Dermis lymphatic vessel endothelial cell (primary cell): ENCODE results near the gene OR8H1. TPM values are rescaled to one million over a fixed set of nuclear protein-coding genes. Genes with fewer than 3 reads are reported as not detected.

Experiments
- total RNA-seq: library from RNA; depleted of rRNA; stranded (reverse); fragments of >200 nt; gene quantifications from 2 replicates; pipeline ENCODE4 v1.2.1, GENCODE V29; 2014

OR8H1 gene, protein sequence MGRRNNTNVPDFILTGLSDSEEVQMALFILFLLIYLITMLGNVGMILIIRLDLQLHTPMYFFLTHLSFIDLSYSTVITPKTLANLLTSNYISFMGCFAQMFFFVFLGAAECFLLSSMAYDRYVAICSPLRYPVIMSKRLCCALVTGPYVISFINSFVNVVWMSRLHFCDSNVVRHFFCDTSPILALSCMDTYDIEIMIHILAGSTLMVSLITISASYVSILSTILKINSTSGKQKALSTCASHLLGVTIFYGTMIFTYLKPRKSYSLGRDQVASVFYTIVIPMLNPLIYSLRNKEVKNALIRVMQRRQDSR
- not detected in 2 replicates for total RNA-seq

DNA sequence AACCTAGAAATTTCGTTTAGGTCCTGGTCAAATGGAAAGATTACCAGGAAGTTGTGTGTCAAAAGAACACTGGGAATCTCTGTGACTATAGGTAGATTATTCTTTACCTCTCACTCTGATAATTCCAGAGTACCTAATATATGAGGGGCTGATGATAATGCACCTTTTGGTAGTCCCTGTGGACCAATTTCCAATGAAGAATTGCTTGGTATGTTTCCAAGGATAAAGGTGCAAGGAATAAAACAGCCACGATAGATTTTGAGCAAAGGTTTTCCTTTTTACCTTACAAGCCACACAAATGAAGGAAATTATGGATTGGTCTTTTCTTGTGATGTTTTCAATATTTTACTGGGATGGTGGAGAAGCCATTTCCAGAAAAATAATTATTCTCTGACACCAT, at the start of gene OR8H1:
TSS of gene OR8H1 (minus strand) at position 101 of the 400 bp plus-strand sequence. CDS start 1,192 bp downstream, outside the sequence.

DNA sequence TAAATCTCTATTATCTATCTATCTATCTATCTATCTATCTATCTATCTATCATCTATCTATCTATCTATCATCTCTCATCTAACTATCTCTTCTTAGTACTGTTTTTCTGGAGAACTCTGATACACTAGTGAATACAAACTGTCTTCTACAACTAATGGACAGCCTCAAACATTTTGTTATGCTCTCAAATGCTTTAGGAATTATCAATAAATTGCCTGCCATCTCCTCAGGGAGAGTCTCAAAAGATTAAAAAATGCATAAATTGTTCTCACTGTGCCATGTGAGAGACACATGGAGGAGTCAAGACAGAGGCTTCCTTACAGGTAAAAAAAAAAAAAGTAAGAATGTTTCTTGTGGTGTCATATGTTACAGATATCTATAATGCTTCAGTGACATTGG, 22.8 kb upstream of the OR8H1 start, which contains the start of gene OR8K3:
TSS of gene OR8K3 (plus strand) at position 301 of the 400 bp plus-strand sequence. CDS start 3,163 bp downstream, outside the sequence.

DNA sequence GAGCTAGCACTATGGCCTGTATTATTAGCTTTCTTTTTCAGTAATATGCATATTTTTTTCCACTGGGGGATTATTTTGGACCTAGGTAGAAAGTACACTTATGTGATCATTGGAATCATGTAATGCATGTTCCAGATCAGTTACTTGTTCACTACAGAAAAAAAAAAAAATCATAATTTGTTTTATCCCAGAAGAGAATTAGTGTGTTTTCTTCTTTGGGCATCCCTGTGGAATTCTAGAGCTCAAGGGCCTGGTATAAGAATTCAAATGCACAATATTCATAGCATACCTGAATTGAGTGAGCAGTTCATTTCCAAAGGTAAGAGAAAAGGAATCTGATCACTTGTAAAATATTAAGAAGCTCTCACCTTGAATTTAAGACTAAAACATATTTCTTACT, 18.2 kb downstream of the OR8H1 start, which contains the start of gene OR5T1:
TSS of gene OR5T1 (plus strand) at position 301 of the 400 bp plus-strand sequence. CDS start 1,485 bp downstream, outside the sequence.

GRCh38 chr11:56251954-56252353, 40.1 kb downstream of the OR8H1 start, which contains the start of gene OR5T3:
TSS of gene OR5T3 (plus strand) at chr11:56252254. CDS start at chr11:56252254, 0 bp downstream.

Other genes starting within 250 kb of the OR8H1 start
- gene OR8I2, start 198.9 kb downstream of the OR8H1 start, total RNA-seq, result not detected in 2 replicates
- gene OR8H2, start 188.6 kb downstream of the OR8H1 start, total RNA-seq, result not detected in 2 replicates
- gene OR8H3, start 169.9 kb downstream of the OR8H1 start, total RNA-seq, result not detected in 2 replicates
- gene OR8J3, start 152.1 kb downstream of the OR8H1 start, total RNA-seq, result not detected in 2 replicates
- not detected in 2 replicates for gene OR8K5, start 131.9 kb downstream of the OR8H1 start, total RNA-seq
- gene OR5J2, start 115.6 kb downstream of the OR8H1 start, total RNA-seq, result not detected in 2 replicates
- not detected in 2 replicates for gene OR5T2, start 58.0 kb downstream of the OR8H1 start, total RNA-seq
- gene OR5T3, start 40.0 kb downstream of the OR8H1 start, total RNA-seq, result not detected in 2 replicates
- gene OR5T1, start 18.1 kb downstream of the OR8H1 start, total RNA-seq, result not detected in 2 replicates
- gene OR8K3, start 22.9 kb upstream of the OR8H1 start, total RNA-seq, result not detected in 2 replicates
- gene OR8K1, start 53.8 kb upstream of the OR8H1 start, total RNA-seq, result not detected in 2 replicates
- not detected in 2 replicates for gene OR8J1, start 62.0 kb upstream of the OR8H1 start, total RNA-seq
- not detected in 2 replicates for gene OR8U1, start 83.4 kb upstream of the OR8H1 start, total RNA-seq
- not detected in 2 replicates for gene OR5AL1, start 120.4 kb upstream of the OR8H1 start, total RNA-seq
- not detected in 2 replicates for gene OR5M3, start 181.1 kb upstream of the OR8H1 start, total RNA-seq
- not detected in 2 replicates for gene OR5M8, start 199.1 kb upstream of the OR8H1 start, total RNA-seq